ENCODE results near the gene MXRA8.

- TF ChIP-seq, protein P1, sequence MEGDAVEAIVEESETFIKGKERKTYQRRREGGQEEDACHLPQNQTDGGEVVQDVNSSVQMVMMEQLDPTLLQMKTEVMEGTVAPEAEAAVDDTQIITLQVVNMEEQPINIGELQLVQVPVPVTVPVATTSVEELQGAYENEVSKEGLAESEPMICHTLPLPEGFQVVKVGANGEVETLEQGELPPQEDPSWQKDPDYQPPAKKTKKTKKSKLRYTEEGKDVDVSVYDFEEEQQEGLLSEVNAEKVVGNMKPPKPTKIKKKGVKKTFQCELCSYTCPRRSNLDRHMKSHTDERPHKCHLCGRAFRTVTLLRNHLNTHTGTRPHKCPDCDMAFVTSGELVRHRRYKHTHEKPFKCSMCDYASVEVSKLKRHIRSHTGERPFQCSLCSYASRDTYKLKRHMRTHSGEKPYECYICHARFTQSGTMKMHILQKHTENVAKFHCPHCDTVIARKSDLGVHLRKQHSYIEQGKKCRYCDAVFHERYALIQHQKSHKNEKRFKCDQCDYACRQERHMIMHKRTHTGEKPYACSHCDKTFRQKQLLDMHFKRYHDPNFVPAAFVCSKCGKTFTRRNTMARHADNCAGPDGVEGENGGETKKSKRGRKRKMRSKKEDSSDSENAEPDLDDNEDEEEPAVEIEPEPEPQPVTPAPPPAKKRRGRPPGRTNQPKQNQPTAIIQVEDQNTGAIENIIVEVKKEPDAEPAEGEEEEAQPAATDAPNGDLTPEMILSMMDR (IDR thresholded peaks at IDR 0.05; ENCODE audit: low read depth, low read length), result no peak
- TF ChIP-seq, protein P2, sequence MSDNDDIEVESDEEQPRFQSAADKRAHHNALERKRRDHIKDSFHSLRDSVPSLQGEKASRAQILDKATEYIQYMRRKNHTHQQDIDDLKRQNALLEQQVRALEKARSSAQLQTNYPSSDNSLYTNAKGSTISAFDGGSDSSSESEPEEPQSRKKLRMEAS (IDR thresholded peaks at IDR 0.05; ENCODE audit: low read depth, low read length), result no peak
- TF ChIP-seq POLR2A (IDR thresholded peaks at IDR 0.05; ENCODE audit: extremely low read depth, insufficient read length) (no peak), MYC (IDR thresholded peaks at IDR 0.05; ENCODE audit: low read depth, low read length) (no peak)
Observed at GRCh38 chr1:1347663-1348419, 10.5 kb downstream of the MXRA8 start.
